Activated CD8-positive, alpha-beta memory T cell treated with anti-CD3 and anti-CD28 coated beads for 48 hours (primary cell): Measurements from ENCODE around the gene IMMT.

Experiments used
- DNase-seq, 3 experiments: peaks; one replicate each; pipeline ENCODE4 v3.0.0-alpha.2; 2020; ENCODE audit warnings: low read depth in 2 of 3, low spot score in 2 of 3

Gene IMMT

GRCh38 chr2:86143926-86144685 lies 51.2 kb downstream of the IMMT start:
- DNase-seq: no peak

GRCh38 chr2:86143307-86143706 lies 52.0 kb downstream of the IMMT start:
- DNase-seq: no peak

GRCh38 chr2:86142436-86143257 lies 52.6 kb downstream of the IMMT start:
- no peak for DNase-seq

- no peak for DNase-seq
These were observed 54.3 kb downstream of the IMMT start for GRCh38 chr2:86140969-86141392.

- no peak for DNase-seq
These were observed 55.3 kb downstream of the IMMT start for GRCh38 chr2:86139981-86140380.

GRCh38 chr2:86138736-86139625 lies 56.3 kb downstream of the IMMT start:
- no peak for DNase-seq

- no peak for DNase-seq
These were observed 59.1 kb downstream of the IMMT start for GRCh38 chr2:86136141-86136540.

- no peak for DNase-seq
These were observed 59.6 kb downstream of the IMMT start for GRCh38 chr2:86135653-86136052.

- no peak for DNase-seq
These were observed 60.6 kb downstream of the IMMT start for GRCh38 chr2:86134709-86135108.

- DNase-seq: no peak
These were observed 70.6 kb downstream of the IMMT start for GRCh38 chr2:86124683-86125082.

- no peak for DNase-seq
These were observed 71.8 kb downstream of the IMMT start for GRCh38 chr2:86123328-86123925.

- no peak for DNase-seq
These were observed 77.1 kb downstream of the IMMT start for GRCh38 chr2:86118130-86118529.

- no peak for DNase-seq
These were observed 88.2 kb downstream of the IMMT start for GRCh38 chr2:86107031-86107430.

- DNase-seq: peak; percentile 71 to 80 (median 77)
These were observed 89.0 kb downstream of the IMMT start, which contains the start of gene PTCD3 for GRCh38 chr2:86105969-86106945. TSS of gene PTCD3 (plus strand) at chr2:86106235. CDS start at chr2:86106248, 13 bp downstream.

GRCh38 chr2:86105252-86105968 lies 89.9 kb downstream of the IMMT start, which contains the start of gene POLR1A:
TSS of gene POLR1A (minus strand) at chr2:86105886. CDS start at chr2:86105776, 110 bp downstream.
- DNase-seq: peak; percentile 43 to 61 (median 57)

GRCh38 chr2:86102157-86102556 lies 93.1 kb downstream of the IMMT start:
- no peak for DNase-seq

- no peak for DNase-seq
These were observed 97.3 kb downstream of the IMMT start for GRCh38 chr2:86097913-86098312.

GRCh38 chr2:86097114-86097896 lies 98.0 kb downstream of the IMMT start:
- DNase-seq: no peak
